ENCODE measurements around the gene NTM.

- TF ChIP-seq CTCF (optimal IDR thresholded peaks at IDR 0.05 in 1 of 3, IDR thresholded peaks at IDR 0.05 in 1 of 3, conservative IDR thresholded peaks at IDR 0.05 in 1 of 3; ENCODE audit: extremely low read depth in 1 of 3, insufficient read depth in 2 of 3, low read length in 3 of 3) (no peak), EZH2 (IDR thresholded peaks at IDR 0.05; ENCODE audit: low read length) (no peak)
These were observed 312.7 kb downstream of the NTM start for GRCh38 chr11:131683131-131683530.
